Adrenal gland (tissue), 12 donors: ENCODE results near the gene CEP41. TPM values are rescaled to one million over a fixed set of nuclear protein-coding genes. Genes with fewer than 3 reads are reported as not detected.

Source experiments
- DNase-seq, 7 donors: peaks; one replicate each; pipeline ENCODE4 v3.0.0-alpha.2; 2019 to 2020
- H3K27ac ChIP-seq, 5 donors: fragments of 200-600 bp; sonication (generic) in 4 of 5; 1 replicate in 3 of 5; 2 replicates in 2 of 5; pipeline versions ENCODE4 v1.5.1 to v1.8.0; 2016 to 2020; ENCODE audit warnings: mild to moderate bottlenecking in 1 of 5
- H3K27me3 ChIP-seq: fragments of 200-600 bp; 2 replicates; pipeline ENCODE4 v1.8.0; 2021
- H3K36me3 ChIP-seq, 2 donors: fragments of 200-600 bp; replicated peaks in 1 of 2; 1 replicate in 1 of 2; 2 replicates in 1 of 2; pipeline versions ENCODE4 v1.5.1 to v1.8.0; 2018 to 2022
- H3K4me1 ChIP-seq, 2 donors: fragments of 200-600 bp; replicated peaks in 1 of 2; 1 replicate in 1 of 2; 2 replicates in 1 of 2; pipeline versions ENCODE4 v1.5.1 to v1.8.0; 2018 to 2021
- H3K4me3 ChIP-seq, 4 donors: fragments of 200-600 bp; sonication (generic) in 3 of 4; one replicate each; pipeline ENCODE4 v1.5.1; 2016 to 2018
- H3K9me3 ChIP-seq, 3 donors: fragments of 200-600 bp; sonication (generic) in 1 of 3; replicated peaks in 1 of 3; 1 replicate in 2 of 3; 2 replicates in 1 of 3; pipeline versions ENCODE4 v1.5.1 to v1.8.0; 2016 to 2021
- POLR2A ChIP-seq, 2 donors: fragments of 450-650 bp; IDR thresholded peaks; one replicate each; pipeline ENCODE4 v1.6.1; 2017; ENCODE audit warnings: antibody characterized with exemption in 2 of 2, mild to moderate bottlenecking in 2 of 2, moderate library complexity in 1 of 2
- WGBS, 4 donors: extraction: QIAGEN DNeasy Blood & Tissue Kit in 2 of 4; methylation state at CpG; one replicate each; pipeline versions ENCODE4 v1.1.5 to v1.1.7; 2013 to 2017; 5-methylcytosine and 5-hydroxymethylcytosine counted together
- intact Hi-C, 2 donors: fragments of 100-400 bp; cut with DNase I; formaldehyde crosslinking; loops; one replicate each; pipeline versions ENCODE4 v1.14.1 to v1.15.0; 2022 to 2023
- polyA plus RNA-seq, 3 donors: library from polyadenylated mRNA; stranded (reverse); fragments of 200-250 nt in 2 of 3; fragments of 350-450 nt in 1 of 3; fragmentation: Illumina TruSeq in 1 of 3; extraction: RNeasy Lipid Tissue Mini Kit (QIAGEN cat#74804) in 1 of 3; gene quantifications; one replicate each; pipeline ENCODE4 v1.2.3, GENCODE V29; 2013 to 2014
- total RNA-seq, 9 donors: library from RNA; depleted of rRNA in 4 of 9; stranded (reverse); fragments of >200 nt in 4 of 9; fragments of 120-200 nt in 1 of 9; fragmentation: NEBNext Ultra II Directional in 1 of 9; extraction: Animal tissue kit (Norgen Biotek cat#: 25700) in 1 of 9; gene quantifications; one replicate each; pipeline versions ENCODE4 v1.1.0 to v1.2.4, GENCODE V29; 2013 to 2023
- TF ChIP-seq, protein P1 (sequence below), 6 experiments: fragments of 450-650 bp in 4 of 6; fragments of 200-600 bp in 2 of 6; sonication (generic) in 1 of 6; IDR thresholded peaks; 1 replicate in 5 of 6; 2 replicates in 1 of 6; pipeline versions ENCODE4 v1.5.1 to v1.8.0; 2016 to 2021; ENCODE audit warnings: antibody characterized with exemption in 6 of 6, mild to moderate bottlenecking in 2 of 6, moderate library complexity in 1 of 6
- donor health status: healthy with polysubstance abuse.
- donor health status: Bipolar disorder and iron deficiency.
- donor health status: DM: yes; HTN: yes; CAD: no.
- donor health status: DM: no; HTN: no; CAD: no.
- donor health status: DM: no; HTN: no; CAD: no.
- donor health status: DM: yes; HTN: yes; CAD: no.

CEP41 gene
- total and polyA plus RNA-seq, 12 donors: 3.9 to 22.9 (median 15.4) TPM

DNA sequence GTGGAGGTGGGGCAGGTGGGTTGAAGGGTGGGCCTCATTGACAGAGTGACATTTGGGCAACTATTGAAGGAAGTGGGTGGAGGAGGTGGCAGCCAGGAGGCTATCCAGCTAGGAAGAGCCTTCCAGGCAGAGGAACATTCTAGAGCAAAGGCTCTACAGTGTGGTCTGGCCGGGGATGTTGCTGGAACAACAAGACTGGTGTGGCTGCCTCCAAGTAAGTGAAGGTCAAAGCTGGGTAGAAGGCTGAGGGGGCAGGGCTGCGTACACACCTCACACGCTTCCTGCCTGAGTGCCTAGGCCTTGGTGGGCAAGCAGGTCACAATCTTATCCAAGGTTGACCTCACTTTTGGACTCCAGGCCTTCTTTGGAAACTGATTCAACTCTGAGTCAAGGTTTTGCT is 53.9 kb downstream of the CEP41 start:
- intact Hi-C loops: loop anchor here in 1 of 2 donors (10.0 kb wide), 1 partner anchor 98 kb away; no protein-coding TSS in a partner anchor
- H3K27ac ChIP-seq: peak overlapping the region in 2 of 5 donors; percentile 45 to 49
- peak in 4 of 7 donors; percentile 22 to 49 (median 30) for DNase-seq
- H3K4me1 ChIP-seq: peaks cover 0 to 3% of the 10 kb centered on the region in 2 donors
- 51 to 79% (median 54%) methylated on average over 3 of the region's 3 CpGs for WGBS, 4 donors
- no peak for TF ChIP-seq POLR2A (IDR thresholded peaks at IDR 0.05)
- TF ChIP-seq, protein P1, sequence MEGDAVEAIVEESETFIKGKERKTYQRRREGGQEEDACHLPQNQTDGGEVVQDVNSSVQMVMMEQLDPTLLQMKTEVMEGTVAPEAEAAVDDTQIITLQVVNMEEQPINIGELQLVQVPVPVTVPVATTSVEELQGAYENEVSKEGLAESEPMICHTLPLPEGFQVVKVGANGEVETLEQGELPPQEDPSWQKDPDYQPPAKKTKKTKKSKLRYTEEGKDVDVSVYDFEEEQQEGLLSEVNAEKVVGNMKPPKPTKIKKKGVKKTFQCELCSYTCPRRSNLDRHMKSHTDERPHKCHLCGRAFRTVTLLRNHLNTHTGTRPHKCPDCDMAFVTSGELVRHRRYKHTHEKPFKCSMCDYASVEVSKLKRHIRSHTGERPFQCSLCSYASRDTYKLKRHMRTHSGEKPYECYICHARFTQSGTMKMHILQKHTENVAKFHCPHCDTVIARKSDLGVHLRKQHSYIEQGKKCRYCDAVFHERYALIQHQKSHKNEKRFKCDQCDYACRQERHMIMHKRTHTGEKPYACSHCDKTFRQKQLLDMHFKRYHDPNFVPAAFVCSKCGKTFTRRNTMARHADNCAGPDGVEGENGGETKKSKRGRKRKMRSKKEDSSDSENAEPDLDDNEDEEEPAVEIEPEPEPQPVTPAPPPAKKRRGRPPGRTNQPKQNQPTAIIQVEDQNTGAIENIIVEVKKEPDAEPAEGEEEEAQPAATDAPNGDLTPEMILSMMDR (IDR thresholded peaks at IDR 0.05): no peak
- H3K9me3 ChIP-seq: no peaks in the 10 kb centered on the region
- H3K4me3 ChIP-seq: no peak overlapping the region
- H3K27me3 ChIP-seq: no peaks in the 10 kb centered on the region
- H3K36me3 ChIP-seq: no peaks in the 10 kb centered on the region

- intact Hi-C loops: loop anchor here in 1 of 2 donors (10.0 kb wide), 1 partner anchor 99 kb away; no protein-coding TSS in a partner anchor
Observed at GRCh38 chr7:130385600-130386066, 55.2 kb downstream of the CEP41 start.

GRCh38 chr7:130384841-130385599 is 55.8 kb downstream of the CEP41 start:
- Histone ChIP-seq H3K27ac (no peak overlapping the region), H3K36me3 (no peaks in the 10 kb centered on the region), H3K9me3 (no peaks in the 10 kb centered on the region), H3K27me3 (no peaks in the 10 kb centered on the region), H3K4me1 (no peaks in the 10 kb centered on the region), H3K4me3 (no peak overlapping the region)
- intact Hi-C loops: loop anchor here in 1 of 2 donors (10.0 kb wide), 1 partner anchor 100 kb away; no protein-coding TSS in a partner anchor
- no peak for TF ChIP-seq POLR2A (IDR thresholded peaks at IDR 0.05)
- TF ChIP-seq, protein P1 (IDR thresholded peaks at IDR 0.05): no peak
- peak in 2 of 7 donors; percentile 3 to 10 for DNase-seq
- 94 to 98% (median 97%) methylated on average over 10 to 13 of the region's 13 CpGs for WGBS, 4 donors

More at GRCh38 chr7:130385600-130386066, 55.2 kb downstream of the CEP41 start:
- peak in 3 of 7 donors; percentile 4 to 46 (median 12) for DNase-seq
- Histone ChIP-seq H3K27me3 (no peaks in the 10 kb centered on the region), H3K4me1 (no peaks in the 10 kb centered on the region), H3K4me3 (no peak overlapping the region), H3K36me3 (no peaks in the 10 kb centered on the region), H3K9me3 (no peaks in the 10 kb centered on the region), H3K27ac (no peak overlapping the region)
- WGBS, 4 donors: 87 to 100% (median 94%) methylated on average over 3 to 6 of the region's 6 CpGs
- TF ChIP-seq, protein P1 (IDR thresholded peaks at IDR 0.05): no peak
- TF ChIP-seq POLR2A (IDR thresholded peaks at IDR 0.05): no peak

DNA sequence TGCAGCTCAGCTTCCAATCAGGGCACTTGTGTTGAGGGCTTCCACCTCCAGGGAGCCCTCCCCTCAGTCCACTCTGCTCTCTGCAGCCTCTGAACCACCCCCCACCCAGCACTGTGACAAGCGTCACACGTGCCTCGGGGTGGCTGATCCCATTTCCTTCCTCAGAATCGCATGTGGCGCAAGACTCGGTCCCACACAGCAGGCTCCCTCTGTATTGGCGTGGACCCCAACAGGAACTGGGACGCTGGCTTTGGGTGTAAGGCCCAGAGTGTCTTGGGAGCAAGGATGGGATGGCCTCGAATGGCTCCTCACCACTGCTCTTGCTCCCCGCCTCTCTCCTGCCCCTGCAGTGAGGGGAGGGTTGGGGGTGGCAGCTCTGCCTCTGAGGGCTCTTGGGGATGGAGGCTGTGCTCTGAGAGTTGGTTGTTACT is 56.4 kb downstream of the CEP41 start:
- H3K4me1 ChIP-seq: no peaks in the 10 kb centered on the region
- H3K36me3 ChIP-seq: no peaks in the 10 kb centered on the region
- TF ChIP-seq POLR2A (IDR thresholded peaks at IDR 0.05): no peak
- TF ChIP-seq, protein P1 (IDR thresholded peaks at IDR 0.05): no peak
- DNase-seq: peak in 4 of 7 donors; percentile 3 to 46 (median 17)
- WGBS, 4 donors: 67 to 89% (median 79%) methylated on average over 3 to 10 of the region's 10 CpGs
- H3K27me3 ChIP-seq: no peaks in the 10 kb centered on the region
- no peak overlapping the region for H3K27ac ChIP-seq
- intact Hi-C loops: loop anchor here in 1 of 2 donors (10.0 kb wide), 1 partner anchor 100 kb away; no protein-coding TSS in a partner anchor
- H3K4me3 ChIP-seq: no peak overlapping the region
- H3K9me3 ChIP-seq: no peaks in the 10 kb centered on the region
